Measurements from ENCODE around the gene FAM241A. TPM values are rescaled to one million over a fixed set of nuclear protein-coding genes. Genes with fewer than 3 reads are reported as not detected.

The FAM241A gene
- total and polyA plus RNA-seq, 9 of the 15 experiments (the other 6 are each of a cell fraction or from before 2014, with no cell fraction given) = 2.3 to 8.5 (median 5.3) TPM

DNA sequence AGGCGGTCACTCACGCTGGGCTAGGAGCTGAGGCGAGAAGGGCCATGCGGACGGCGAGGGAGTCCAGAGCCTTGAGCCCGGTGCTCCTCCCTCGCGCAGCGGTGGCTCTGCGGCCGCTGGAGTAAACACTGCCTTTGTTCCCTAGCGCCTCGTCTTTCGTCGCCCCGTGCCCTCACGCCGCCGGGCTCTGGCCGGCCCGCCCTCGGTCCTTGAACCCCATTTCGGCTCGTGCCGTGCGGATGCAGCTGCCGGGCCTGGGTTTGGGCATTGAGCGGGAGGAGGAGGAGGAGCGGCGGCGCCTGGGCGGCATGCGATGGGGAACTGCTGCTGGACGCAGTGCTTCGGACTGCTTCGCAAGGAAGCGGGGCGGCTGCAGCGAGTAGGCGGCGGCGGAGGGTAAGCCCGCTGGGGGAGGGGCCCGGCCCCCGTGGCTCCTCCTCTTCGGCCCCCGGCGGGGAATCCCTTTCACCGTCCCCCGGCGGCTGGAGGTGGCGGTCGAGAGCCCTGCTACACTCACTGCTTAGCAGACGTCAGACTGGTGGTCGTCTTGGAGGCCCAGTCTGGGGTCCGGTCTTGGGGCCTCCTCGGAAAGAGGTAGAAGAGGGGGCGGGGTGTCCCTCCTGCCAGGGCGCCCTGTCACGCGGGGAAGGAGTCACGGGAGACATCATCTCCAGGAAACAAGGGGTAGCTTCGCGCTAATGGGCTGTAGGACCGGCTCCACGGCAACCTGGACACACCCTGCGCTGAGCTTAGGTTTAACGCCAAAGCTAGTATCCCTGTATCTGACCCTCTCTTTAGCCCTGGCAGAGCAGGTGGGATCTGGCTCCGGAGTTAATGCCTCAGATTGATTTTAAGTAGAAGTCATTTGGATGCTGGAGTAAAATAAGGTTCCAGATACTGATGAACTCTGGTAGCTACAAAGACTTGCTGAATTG, 86.8 kb downstream of the FAM241A start, which contains the start of gene AP1AR (continued):
- TF ChIP-seq MGA (IDR thresholded peaks at IDR 0.05) (peak; percentile 86), PRPF4 (IDR thresholded peaks at IDR 0.05; ENCODE audit: insufficient read depth, low read depth, low read length, poor library complexity, severe bottlenecking) (peak; percentile 85), ZNF239 (CRISPR knock-in tag; IDR thresholded peaks at IDR 0.05) (no peak), CREB3 (tag; conservative IDR thresholded peaks at IDR 0.05; ENCODE audit: low read depth) (no peak), ZNF277 (CRISPR knock-in tag; IDR thresholded peaks at IDR 0.05; ENCODE audit: borderline replicate concordance) (no peak), PURB (CRISPR knock-in tag; IDR thresholded peaks at IDR 0.05; ENCODE audit: low read depth) (no peak), ZNF511 (CRISPR knock-in tag; IDR thresholded peaks at IDR 0.05) (peak; percentile 78), ZNF124 (CRISPR knock-in tag; IDR thresholded peaks at IDR 0.05) (no peak), RBM34 (IDR thresholded peaks at IDR 0.05; ENCODE audit: borderline replicate concordance, insufficient read depth, low read length) (no peak), C11orf30 (IDR thresholded peaks at IDR 0.05; ENCODE audit: low read depth) (no peak)

Measured in K562 (cell line).